Endodermal cell (in vitro differentiated cells): ENCODE measurements around the gene ATXN2L. TPM values are rescaled to one million over a fixed set of nuclear protein-coding genes. Genes with fewer than 3 reads are reported as not detected.

Experiments used
- DNase-seq: peaks from one replicate; pipeline ENCODE4 v3.0.0-alpha.2; 2017
- H3K27ac ChIP-seq: 2 replicates; pipeline ENCODE4 v1.5.1; 2013; ENCODE audit warnings: mild to moderate bottlenecking, low read depth, low read length, moderate library complexity
- H3K27me3 ChIP-seq: 2 replicates; pipeline ENCODE4 v1.6.1; 2013; ENCODE audit warnings: mild to moderate bottlenecking, low read length, moderate library complexity; ENCODE audit not compliant: insufficient read depth, control insufficient read depth, poor library complexity, severe bottlenecking
- H3K36me3 ChIP-seq: 2 replicates; pipeline ENCODE4 v1.7.0; 2013; ENCODE audit warnings: mild to moderate bottlenecking, low read length, moderate library complexity; ENCODE audit not compliant: control insufficient read depth, insufficient read depth
- H3K4me1 ChIP-seq: one replicate; pipeline ENCODE4 v1.7.0; 2013; ENCODE audit warnings: low read length; ENCODE audit not compliant: control insufficient read depth, insufficient read depth
- H3K4me3 ChIP-seq: 2 replicates; pipeline ENCODE4 v1.5.1; 2013; ENCODE audit warnings: mild to moderate bottlenecking, low read length, moderate library complexity
- H3K9ac ChIP-seq: 2 replicates; pipeline ENCODE4 v1.6.1; 2013; ENCODE audit warnings: mild to moderate bottlenecking, low read length, moderate library complexity; ENCODE audit not compliant: poor library complexity, severe bottlenecking; ENCODE audit errors: extremely low read depth
- H3K9me3 ChIP-seq: 2 replicates; pipeline ENCODE4 v1.6.1; 2013; ENCODE audit warnings: mild to moderate bottlenecking, low read length, moderate library complexity; ENCODE audit not compliant: control insufficient read depth
- H3K27ac Mint-ChIP-seq: 2 replicates; pipeline ENCODE4 v1.8.0; 2020; ENCODE audit warnings: mixed read lengths
- H3K27me3 Mint-ChIP-seq: 2 replicates; pipeline ENCODE4 v1.8.0; 2021; ENCODE audit warnings: mild to moderate bottlenecking, mixed read lengths; ENCODE audit not compliant: insufficient read depth
- H3K36me3 Mint-ChIP-seq: 2 replicates; pipeline ENCODE4 v1.8.0; 2020; ENCODE audit warnings: low read depth, mixed read lengths
- H3K4me1 Mint-ChIP-seq: 2 replicates; pipeline ENCODE4 v1.8.0; 2020; ENCODE audit warnings: mixed read lengths
- H3K4me3 Mint-ChIP-seq: 2 replicates; pipeline ENCODE4 v1.8.0; 2020; ENCODE audit warnings: mild to moderate bottlenecking, moderate library complexity, mixed read lengths
- H3K9me3 Mint-ChIP-seq: 2 replicates; pipeline ENCODE4 v1.8.0; 2020; ENCODE audit warnings: mild to moderate bottlenecking, mixed read lengths
- WGBS, 2 experiments: methylation state at CpG; one replicate each; pipeline versions ENCODE4 v1.1.5 to v1.1.7; 2013; ENCODE audit warnings: missing lambda C conversion rate in 2 of 2, mixed read lengths in 1 of 2; ENCODE audit not compliant: insufficient coverage in 1 of 2, insufficient read length in 1 of 2; 5-methylcytosine and 5-hydroxymethylcytosine counted together
- microRNA-seq: library from miRNA; unstranded; fragments of <30 nt; microRNA quantifications from one replicate; pipeline ENCODE4 v1.2.0, GENCODE V29; 2020; ENCODE audit warnings: borderline microRNAs expressed
- total RNA-seq, 2 donors: library from RNA; stranded (reverse); fragmentation: NEBNext Ultra II Directional in 1 of 2; extraction: Animal tissue kit (Norgen Biotek cat#: 25700) in 1 of 2; gene quantifications; 2 replicates in 1 of 2; 3 replicates in 1 of 2; pipeline ENCODE4 v1.2.1, GENCODE V29; 2021
- TF ChIP-seq, protein P1 (sequence below): fragments of 200-600 bp; sonication (generic); conservative IDR thresholded peaks from 2 replicates; pipeline ENCODE4 v1.5.0; 2021; ENCODE audit warnings: antibody characterized with exemption, mild to moderate bottlenecking

ATXN2L gene
- total RNA-seq, 2 donors from 2014 or later: 242 to 264 TPM

- Histone ChIP-seq H3K4me1 (peaks cover 3% of the 10 kb centered on the region), H3K36me3 (no peaks in the 10 kb centered on the region), H3K9ac (no peak overlapping the region), H3K27ac (no peak overlapping the region), H3K9me3 (no peaks in the 10 kb centered on the region), H3K4me3 (no peak overlapping the region), H3K27me3 (peaks cover 13% of the 10 kb centered on the region)
- peaks cover 23% of the 10 kb centered on the region for H3K27me3 Mint-ChIP-seq
- WGBS, 2 experiments: 85 to 94% methylated on average over 16 to 25 of the region's 25 CpGs
- DNase-seq: no peak
- no peaks in the 10 kb centered on the region for H3K36me3 Mint-ChIP-seq
- no peaks in the 10 kb centered on the region for H3K9me3 Mint-ChIP-seq
- peaks cover 7% of the 10 kb centered on the region for H3K4me1 Mint-ChIP-seq
- H3K27ac Mint-ChIP-seq: no peak overlapping the region
- no peak overlapping the region for H3K4me3 Mint-ChIP-seq
- TF ChIP-seq, protein P1, sequence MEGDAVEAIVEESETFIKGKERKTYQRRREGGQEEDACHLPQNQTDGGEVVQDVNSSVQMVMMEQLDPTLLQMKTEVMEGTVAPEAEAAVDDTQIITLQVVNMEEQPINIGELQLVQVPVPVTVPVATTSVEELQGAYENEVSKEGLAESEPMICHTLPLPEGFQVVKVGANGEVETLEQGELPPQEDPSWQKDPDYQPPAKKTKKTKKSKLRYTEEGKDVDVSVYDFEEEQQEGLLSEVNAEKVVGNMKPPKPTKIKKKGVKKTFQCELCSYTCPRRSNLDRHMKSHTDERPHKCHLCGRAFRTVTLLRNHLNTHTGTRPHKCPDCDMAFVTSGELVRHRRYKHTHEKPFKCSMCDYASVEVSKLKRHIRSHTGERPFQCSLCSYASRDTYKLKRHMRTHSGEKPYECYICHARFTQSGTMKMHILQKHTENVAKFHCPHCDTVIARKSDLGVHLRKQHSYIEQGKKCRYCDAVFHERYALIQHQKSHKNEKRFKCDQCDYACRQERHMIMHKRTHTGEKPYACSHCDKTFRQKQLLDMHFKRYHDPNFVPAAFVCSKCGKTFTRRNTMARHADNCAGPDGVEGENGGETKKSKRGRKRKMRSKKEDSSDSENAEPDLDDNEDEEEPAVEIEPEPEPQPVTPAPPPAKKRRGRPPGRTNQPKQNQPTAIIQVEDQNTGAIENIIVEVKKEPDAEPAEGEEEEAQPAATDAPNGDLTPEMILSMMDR: no peak
These were observed 60.6 kb downstream of the ATXN2L start for GRCh38 chr16:28883221-28883996.

GRCh38 chr16:28884045-28884444, 61.2 kb downstream of the ATXN2L start:
- Mint-ChIP-seq H3K36me3 (no peaks in the 10 kb centered on the region), H3K27ac (no peak overlapping the region), H3K27me3 (peaks cover 23% of the 10 kb centered on the region), H3K4me1 (peaks cover 4% of the 10 kb centered on the region), H3K4me3 (no peak overlapping the region), H3K9me3 (no peaks in the 10 kb centered on the region)
- Histone ChIP-seq H3K9ac (no peak overlapping the region), H3K27me3 (peaks cover 13% of the 10 kb centered on the region), H3K27ac (no peak overlapping the region), H3K36me3 (no peaks in the 10 kb centered on the region), H3K9me3 (no peaks in the 10 kb centered on the region), H3K4me1 (no peaks in the 10 kb centered on the region), H3K4me3 (no peak overlapping the region)
- TF ChIP-seq, protein P1: no peak
- no peak for DNase-seq
- WGBS, 2 experiments: 92 to 95% methylated on average over 4 to 6 of the region's 6 CpGs

Small RNAs within 50 kb of the gene (microRNA-seq; reads per million reads assigned to microRNA genes)
- gene MIR4721: not detected

Other genes starting within 250 kb of the ATXN2L start
- 1 to 10 TPM in 1 of 2 donors, under 1 TPM in 1; 0.29 to 1.9 TPM for gene SULT1A2, start 225.9 kb upstream of the ATXN2L start, total RNA-seq
- 1 to 10 TPM; 4.3 to 7.2 TPM for gene SULT1A1, start 213.0 kb upstream of the ATXN2L start, total RNA-seq
- gene NPIPB8, start 184.9 kb upstream of the ATXN2L start, total RNA-seq: under 1 TPM in 1 of 2 donors, not detected in 1; 0.35 TPM
- gene EIF3C, start 111.5 kb upstream of the ATXN2L start, total RNA-seq: 100 to 1,000 TPM; 697 to 784 TPM
- gene NPIPB9, start 71.2 kb upstream of the ATXN2L start, total RNA-seq: 1 to 10 TPM; 3.3 to 4.8 TPM
- gene TUFM, start 23.3 kb downstream of the ATXN2L start, total RNA-seq: 100 to 1,000 TPM; 158 to 165 TPM
- 10 to 100 TPM; 56.5 to 63.4 TPM for gene SH2B1, start 40.8 kb downstream of the ATXN2L start, total RNA-seq
- gene ATP2A1, start 55.5 kb downstream of the ATXN2L start, total RNA-seq: 1 to 10 TPM; 4.7 to 7.7 TPM
- 10 to 100 TPM; 16.1 to 19.2 TPM for gene RABEP2, start 102.2 kb downstream of the ATXN2L start, total RNA-seq
- not detected for gene CD19, start 109.0 kb downstream of the ATXN2L start, total RNA-seq
- 10 to 100 TPM; 63.7 to 65.4 TPM for gene NFATC2IP, start 127.9 kb downstream of the ATXN2L start, total RNA-seq
- gene SPNS1, start 151.8 kb downstream of the ATXN2L start, total RNA-seq: 10 to 100 TPM; 54.9 to 55.2 TPM
- 1 to 10 TPM; 4.5 to 6.1 TPM for gene LAT, start 162.1 kb downstream of the ATXN2L start, total RNA-seq